HG02588 (cell line): ENCODE measurements around the gene MGST3.
"Not testable (repeated sequence)": the region's sequence is repeated elsewhere in the genome, so short reads cannot be mapped to it uniquely, and the experiment has no call there.

ENCODE experiments used
- ATAC-seq: cut with Tn5 transposase; IDR thresholded peaks from one replicate; pipeline ENCODE4 v1.9.1; 2021; ENCODE audit warnings: mild to moderate bottlenecking, moderate library complexity; ENCODE audit not compliant: unreplicated experiment

Gene MGST3

GRCh38 chr1:165695031-165695430 lies 64.0 kb downstream of the MGST3 start:
- ATAC-seq = no peak

- ATAC-seq = no peak
Observed at GRCh38 chr1:165696625-165697100, 65.6 kb downstream of the MGST3 start.

- ATAC-seq = no peak
Observed at GRCh38 chr1:165697491-165697880, 66.5 kb downstream of the MGST3 start.

- peak; percentile 93 for ATAC-seq
Observed at GRCh38 chr1:165697881-165698760, 67.1 kb downstream of the MGST3 start, which contains the start of gene ALDH9A1. ALDH9A1 (minus strand) TSS chr1:165698562; CDS start chr1:165698558, 4 bp downstream.

- no peak for ATAC-seq
Observed at GRCh38 chr1:165698761-165699052, 67.7 kb downstream of the MGST3 start.

GRCh38 chr1:165699577-165699976 lies 68.5 kb downstream of the MGST3 start:
- ATAC-seq = no peak

- ATAC-seq = not testable (repeated sequence)
Observed at GRCh38 chr1:165701922-165702321, 70.9 kb downstream of the MGST3 start.

- no peak for ATAC-seq
Observed at GRCh38 chr1:165703648-165704047, 72.6 kb downstream of the MGST3 start.
